HG03103 (cell line): Measurements from ENCODE around the gene GFRA1.

ENCODE experiments used
- ATAC-seq: cut with Tn5 transposase; IDR thresholded peaks from one replicate; pipeline ENCODE4 v1.9.1; 2021; ENCODE audit warnings: low read depth; ENCODE audit not compliant: unreplicated experiment

The GFRA1 gene

DNA sequence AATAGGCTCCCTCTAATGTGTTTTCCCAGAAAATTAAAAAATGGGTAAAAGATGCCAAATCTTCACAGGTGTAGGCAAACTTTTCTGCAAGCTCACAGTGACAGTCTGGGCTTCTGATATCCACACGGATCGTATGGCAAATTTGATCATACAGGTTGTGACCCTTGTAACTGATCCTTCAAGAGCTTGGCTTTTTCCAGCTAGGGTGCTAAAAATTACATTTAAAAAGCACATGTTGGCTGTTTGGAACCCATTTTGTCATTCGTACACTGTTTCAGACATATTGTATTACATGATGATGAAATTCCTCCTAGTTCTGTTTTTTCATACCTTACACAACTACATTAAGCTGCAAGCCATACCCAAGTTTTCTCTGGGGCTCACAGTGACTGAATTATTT is 138.7 kb downstream of the GFRA1 start:
- no peak for ATAC-seq

DNA sequence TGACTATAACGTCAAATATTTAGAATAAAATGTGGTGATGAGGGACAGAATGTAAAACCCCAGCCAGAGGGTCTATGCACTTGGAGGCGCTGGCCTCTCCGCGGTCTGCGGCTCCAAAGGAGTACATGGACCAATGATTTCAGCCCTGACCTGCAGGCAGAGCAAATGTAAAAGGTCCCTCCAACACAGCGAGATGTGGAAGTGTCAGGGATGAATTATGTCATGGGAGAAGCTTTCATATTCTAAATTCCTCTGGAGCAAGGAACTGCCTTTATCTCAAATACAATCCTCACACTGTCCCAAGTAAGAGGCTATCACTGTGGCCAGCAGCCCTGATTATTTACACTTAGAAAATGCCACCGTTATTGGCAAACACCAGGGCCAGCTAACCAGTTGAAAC is 139.4 kb downstream of the GFRA1 start:
- ATAC-seq, result no peak

DNA sequence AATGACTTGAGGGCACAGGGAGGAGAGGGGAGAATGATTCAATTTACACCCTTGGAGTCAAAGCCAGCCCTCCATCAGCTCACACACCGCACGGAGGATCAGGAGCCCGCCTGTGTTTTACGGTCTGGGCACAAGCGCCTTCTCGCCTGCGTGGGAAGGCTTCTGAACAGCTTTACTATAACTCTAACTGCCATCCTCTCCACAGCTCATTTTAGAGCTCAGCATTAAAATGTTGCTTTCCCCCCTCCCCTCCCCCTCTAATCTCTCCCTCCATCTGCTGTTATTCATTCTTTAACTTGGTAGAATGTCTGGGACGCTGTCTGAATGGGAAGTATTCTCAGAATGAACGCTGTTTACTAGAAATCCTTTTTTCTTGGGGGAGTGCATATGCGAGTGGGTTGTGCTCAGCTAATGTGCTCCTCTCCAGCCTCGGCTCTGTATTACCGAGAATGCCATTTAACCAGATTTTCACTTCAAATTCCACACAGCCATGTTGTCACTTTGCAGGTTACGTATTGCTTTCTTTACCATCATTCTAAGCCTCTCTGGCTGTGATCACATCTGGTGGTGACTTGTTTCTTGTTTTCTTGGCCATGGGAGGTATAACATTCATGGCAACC is 140.1 kb downstream of the GFRA1 start:
- ATAC-seq, result no peak

DNA sequence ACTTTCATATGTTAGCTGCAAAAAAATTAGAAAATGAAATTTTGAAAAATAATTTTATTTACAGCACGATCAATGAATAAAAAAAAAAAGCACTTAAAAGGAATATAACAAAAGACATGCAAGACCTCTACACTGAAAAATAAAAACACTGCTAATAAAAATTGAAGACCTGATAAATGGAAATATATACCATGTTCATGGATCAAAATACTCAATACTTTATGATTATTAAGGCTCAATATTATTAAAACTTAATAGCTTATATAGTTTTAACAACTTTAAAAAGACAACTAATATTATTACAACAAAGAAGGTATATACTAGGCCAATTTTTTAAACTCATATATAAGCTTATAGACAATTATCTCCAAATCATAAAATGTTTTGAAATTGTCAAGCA is 143.0 kb downstream of the GFRA1 start:
- no peak for ATAC-seq

DNA sequence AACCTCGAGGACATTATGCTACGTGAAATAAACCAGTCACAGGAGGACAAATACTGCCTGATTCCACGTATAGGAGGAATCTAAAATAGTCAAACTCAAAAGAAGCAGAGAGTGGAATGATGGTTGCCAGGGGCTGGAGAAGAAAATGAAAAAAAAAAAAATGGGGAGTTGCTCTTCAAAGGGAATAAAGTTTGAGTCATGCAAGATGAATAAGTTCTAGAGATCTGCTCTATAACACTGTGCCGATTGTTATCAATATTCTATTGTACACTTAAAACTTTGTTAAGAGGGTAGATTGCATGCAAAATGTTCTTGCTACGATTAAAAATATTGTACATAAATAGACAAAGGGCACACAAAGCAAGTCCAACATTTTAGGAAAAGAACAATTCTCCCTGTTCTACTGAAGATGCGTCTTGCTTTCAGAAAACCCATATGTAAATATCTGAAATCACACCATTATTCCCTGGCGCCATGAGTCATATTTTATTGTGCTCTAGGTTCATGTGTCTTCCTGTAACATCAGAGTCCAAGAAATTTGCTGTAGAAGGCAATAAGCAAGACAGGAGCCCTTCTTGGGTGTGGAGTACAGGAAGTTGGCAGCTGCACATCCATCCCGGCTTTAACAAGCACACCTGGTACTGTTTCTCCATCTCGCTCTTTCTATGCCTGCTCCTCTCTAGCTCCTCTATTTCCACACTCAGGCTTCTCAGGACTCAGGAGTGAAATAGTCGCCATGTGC is 145.9 kb downstream of the GFRA1 start:
- no peak for ATAC-seq

DNA sequence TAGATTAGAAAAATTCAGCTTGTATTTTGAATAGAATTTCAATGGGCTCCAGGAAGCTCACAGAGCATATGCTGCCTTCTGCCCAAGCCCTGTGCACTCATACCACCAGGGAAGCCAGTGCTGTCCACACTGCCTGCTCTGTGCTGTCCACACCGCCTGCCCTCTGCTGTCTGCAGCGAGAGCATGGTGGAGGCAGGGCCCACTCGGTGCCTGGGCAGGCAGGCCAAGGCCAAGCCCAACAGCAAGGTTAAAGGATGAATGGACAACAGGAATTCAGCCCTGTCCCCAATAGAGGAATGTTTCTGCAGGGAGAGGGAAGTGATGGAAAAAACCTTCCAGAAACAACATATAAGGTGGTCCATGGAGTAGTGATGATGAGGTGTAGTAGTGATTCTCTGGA is 146.8 kb downstream of the GFRA1 start:
- ATAC-seq, result no peak

DNA sequence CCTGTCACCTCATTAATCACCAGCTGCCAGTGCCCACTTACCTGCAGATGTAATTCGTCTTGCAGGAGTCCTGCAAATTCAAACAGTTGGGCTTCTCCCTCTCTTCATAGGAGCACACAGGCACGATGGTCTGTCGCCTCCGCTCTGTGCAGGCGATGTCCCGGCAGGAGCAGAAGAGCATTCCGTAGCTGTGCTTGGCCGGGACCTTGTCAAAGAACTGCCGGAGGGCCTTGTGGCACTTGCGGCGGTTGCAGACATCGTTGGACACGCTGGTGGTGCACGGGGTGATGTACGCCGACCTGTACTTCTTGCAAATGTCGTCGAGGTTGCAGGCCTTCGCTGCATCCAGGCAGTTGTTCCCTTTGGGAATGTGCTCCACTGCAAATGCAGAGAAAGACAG is 147.8 kb downstream of the GFRA1 start:
- ATAC-seq, result no peak

DNA sequence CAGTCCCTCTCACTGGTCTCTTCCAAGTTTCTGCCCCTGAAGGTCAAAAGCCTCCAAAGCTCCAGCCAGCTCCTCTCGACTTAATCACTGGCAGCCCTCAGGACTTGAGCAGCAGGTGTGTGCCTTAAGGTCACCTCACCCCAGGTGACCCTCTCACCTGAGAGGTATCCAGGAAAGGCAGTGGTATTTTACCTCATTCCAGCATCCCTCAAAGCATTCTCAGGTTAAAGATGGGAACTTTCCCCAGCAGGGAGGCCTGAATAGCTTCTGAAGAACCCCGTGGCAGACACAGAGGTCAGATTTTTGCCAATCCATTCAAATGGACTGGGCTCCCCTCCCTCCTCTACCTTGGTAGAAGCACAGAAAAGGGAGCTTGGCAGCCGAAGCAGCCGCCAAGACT is 148.2 kb downstream of the GFRA1 start:
- no peak for ATAC-seq

DNA sequence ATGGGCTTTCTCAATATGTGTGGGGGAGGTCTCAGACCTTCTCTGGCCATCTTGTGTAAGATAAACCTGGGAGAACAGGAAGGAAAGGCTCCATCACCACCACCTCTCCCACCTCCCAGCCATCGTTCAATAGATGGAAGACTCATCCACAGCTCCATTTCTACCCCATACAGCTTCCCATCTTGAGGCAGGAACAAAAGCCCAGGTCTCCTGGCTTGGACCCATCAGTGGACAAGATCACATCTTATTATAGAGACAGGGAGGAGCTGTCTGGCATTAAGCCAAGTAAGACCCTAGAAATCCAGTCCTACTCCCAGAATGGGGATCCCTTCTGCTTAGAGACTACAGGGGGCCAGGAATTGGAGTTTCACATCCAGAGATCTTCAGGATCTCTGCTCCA is 150.3 kb downstream of the GFRA1 start:
- no peak for ATAC-seq

DNA sequence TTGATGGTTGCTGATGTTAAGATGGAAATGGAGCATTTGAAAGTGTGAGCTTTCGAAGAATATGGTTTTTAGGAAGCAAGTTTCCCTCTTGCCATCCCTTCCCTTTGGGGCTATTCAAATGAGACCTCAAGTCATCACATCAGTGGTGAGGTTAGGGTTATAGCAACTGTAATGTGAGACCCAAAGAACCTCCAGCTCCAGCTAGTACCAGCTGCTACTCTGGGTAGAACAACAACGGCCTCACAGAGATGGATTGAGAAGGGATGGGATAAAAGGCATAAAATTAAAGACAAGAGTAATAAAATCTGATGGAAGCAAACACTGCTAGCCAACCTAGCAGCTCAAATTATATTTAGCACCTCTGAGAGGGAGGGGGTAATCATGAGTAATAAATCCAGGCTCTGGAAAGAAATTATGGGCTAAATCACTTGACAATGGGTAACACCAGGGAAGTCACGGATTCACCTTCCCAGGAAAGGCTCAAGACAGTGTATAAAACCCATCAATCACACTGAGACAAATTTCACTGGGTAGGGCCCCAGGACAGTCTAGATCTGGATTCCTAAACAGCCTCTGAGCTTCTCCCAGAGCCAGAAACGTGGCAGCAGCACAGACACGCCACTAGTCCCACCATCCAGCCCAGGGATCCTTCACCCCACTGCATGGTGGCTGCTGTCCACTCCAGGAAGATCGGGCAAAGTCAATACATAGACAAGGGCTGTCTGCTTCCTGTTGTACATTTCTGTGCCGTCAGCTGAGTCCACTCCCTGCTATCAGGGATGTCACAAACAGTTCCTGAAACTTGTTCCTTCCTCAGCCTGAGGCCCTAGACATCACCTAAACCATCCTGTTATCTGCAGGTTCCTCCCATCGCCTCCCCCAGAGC is 151.1 kb downstream of the GFRA1 start:
- no peak for ATAC-seq

DNA sequence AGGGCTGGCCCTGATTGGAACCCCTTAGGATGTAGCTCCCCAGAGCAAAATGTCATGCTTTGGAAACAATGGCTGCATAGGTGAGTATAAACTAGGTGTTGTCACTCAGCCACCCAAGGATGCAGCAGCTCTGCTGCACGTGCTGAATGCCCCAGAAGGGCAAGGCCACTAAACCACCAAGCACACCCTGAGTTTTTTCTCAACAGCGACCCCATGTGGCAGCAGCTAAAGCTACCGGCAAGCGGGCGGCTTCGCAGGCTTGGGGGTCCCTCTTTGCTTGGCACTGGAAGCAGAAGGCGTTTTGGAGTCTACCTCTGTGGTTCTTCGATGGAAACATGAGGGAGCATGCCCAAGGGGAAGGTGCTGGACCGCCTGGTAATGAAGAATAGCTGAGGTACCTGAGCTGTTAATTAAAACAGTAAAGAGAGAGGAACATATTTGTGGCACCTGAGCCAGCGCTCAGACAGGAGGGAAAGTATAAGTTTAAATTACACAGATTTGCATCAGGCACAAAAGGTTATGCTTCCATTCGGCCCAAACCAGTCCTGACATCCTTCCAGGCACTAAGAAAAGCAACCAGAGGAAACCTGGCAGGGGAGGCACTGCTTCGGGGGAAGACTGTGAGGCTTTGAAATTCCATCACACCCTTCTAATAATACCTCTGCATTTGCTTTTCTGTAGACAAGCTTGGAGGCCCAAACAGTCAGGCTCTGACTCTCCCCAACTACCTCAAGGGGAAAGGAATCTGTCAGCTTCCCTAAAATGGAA is 152.1 kb downstream of the GFRA1 start:
- ATAC-seq, result no peak

DNA sequence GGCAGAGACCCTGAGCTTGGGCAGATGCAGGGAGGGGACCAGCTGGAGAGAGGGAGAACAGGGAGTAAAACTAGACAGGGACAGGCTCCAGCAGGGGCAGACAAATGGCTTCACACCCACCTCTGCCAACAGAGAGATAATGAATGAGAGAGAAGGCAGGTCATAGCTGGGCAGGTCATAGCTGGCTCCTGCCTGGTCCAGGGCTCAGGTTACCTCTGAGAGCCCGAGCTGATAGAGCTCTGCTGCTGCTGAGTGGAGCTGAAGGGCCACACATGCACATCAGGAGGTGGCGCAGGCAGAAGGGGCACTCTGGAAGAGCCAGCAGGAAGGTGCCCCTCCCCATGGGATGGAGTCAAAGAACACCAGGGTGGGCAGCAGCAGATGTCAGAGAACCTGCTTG is 154.2 kb downstream of the GFRA1 start:
- no peak for ATAC-seq

DNA sequence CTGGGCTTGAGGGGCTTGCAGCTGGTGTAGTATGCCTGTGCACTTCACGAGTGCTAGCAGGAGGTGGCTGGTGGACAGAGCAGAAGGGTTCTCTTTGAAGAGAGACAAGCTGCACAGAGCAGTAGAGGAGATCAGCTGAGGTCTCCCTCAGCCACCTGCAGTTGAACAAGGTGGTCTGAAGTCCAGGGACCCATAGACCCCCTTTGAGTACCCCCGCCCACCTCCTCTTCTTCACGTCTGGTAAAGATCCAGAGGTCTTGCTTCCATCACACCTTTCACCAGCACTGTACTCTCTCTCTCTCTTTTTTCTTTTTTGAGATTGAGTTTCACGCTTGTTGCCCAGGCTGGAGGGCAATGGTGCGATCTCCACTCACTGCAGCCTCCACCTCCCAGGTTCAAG is 157.2 kb downstream of the GFRA1 start:
- no peak for ATAC-seq

DNA sequence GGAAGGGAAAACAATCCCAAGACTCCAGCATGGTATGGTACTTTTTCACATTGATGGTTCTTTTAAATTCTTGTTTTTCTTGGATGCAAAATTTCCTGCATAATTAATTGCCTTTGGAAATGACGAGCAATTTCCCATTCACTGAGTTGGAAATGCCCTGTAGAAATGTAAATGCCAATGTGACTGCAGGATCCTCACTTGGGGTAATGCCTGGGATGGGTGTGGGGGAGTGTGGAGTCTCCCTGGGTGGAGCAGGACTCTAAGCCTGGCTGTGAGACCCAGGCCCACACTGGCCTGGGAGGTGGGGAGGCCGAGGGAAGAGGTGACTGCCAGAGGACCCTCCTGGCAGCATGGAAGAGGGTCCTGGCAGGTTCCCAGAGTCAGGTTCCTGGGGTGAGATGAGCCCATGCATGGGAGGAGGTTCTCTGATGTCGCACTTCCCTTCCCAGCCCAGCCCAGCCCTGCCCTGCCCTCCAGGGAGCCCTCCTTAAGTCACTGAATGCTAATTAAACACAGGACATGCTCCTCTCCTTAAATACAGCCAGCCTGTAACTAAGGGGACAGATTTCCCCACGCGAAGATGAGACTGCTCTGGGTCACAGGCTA is 157.9 kb downstream of the GFRA1 start:
- no peak for ATAC-seq

DNA sequence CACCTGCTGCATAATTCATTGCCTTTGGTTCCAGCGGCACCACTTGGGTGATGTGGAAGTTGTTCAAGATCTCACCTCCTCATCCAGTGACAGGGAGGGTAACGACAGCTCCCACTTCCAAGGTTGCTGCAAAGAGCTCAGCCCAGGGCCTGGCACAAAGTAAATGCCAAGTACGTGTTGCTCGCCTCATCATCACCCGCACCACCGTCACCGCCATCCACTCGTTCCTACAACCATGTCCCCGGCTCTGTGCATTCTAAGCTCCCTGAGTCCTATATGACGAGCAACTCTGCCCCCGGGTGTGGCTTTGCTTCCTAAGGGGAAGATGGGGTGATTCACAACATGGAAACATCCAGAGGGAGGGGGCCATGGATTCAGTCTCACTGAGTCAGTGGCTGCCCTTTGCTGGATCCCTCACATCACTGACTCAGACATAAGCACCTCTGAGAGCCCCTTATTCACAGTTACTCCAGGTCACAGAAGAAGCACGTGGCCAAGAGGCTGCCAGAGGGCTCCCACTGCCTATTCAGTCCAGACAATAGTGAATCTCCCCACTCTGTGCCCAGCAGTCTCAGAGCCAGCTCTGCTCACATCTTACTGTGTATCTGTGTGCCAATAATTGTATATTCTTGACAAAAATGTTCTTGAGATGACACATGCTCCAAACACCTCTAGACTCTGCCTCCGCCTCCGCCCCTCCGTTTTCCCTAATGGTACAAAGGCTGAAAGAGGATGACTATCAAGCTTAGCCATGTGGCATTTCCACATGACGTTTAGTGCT is 159.1 kb downstream of the GFRA1 start:
- ATAC-seq, result no peak

DNA sequence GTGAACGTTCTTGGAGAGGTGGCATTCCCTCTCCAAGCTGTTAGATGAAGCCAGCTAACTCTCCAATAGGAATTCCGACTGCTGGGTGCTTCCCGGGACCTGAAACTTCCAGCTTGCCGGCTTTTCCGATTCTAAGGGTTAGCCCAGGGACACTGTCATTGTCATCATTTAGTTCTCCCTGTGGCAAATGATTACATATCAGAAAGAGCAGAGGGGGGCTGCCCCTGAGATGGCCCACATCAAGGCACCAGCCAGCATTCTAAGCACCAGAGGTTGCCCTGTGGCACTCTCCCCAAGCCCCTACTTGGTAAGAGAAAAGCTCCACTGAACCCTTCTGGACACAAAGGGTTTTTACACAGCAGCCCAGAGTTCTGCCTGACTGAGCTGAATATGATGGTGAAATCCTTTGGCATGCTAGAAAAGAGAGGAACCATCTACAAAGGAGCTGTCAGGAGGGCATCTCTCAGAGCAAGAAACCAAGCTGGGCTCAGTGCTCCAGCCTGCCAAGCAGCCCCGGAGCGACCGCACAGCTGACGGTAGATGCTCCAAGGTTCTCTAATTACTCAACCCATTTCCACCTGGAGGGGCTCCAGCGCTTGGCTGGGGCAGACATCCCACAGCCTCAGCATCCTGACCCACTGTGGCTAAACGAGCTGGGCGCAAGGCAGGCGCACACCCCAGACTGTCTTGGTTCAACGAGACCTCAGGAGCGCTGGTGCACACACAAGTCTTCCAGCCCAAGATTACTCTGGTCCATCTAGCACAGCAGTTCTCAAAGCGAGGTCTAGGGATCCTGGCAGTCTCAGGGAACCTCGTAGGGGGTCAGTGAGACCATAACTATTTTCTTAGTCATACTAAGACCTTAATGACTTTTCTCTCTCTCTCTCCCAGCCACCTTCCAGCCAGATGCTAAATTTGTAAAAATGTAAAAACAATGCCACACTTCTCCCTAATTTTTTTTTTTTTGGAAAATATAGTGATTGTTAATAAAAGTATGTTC is 160.5 kb downstream of the GFRA1 start:
- ATAC-seq, result no peak

DNA sequence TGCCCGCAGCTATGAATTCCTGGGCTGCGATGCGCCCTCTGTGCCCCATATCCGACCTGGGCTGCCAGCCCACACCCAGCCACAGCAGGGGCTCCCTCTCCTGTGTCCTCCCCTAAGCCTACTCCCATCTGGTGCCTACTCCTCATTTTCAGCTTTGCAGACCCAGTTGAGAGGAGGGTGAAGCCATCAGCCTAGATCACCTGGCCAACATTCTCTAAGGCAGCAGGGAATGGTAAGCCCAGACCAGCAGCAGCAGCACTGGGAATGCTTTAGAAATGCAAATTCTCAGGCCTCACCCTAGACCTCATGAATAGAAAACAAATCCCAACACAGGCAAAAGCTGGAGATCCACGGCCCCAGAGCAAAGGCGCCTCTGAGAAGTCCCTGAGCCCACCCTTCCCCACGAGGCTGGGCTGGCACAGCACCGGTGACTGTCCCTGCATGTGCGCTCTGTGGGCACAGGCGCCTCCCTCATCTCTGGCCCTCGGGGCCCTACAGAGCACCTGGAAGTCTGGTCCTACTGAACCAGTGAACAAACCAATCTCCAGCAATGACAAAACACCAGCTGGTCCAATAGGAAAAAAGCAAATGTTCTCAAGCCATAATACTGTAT is 161.4 kb downstream of the GFRA1 start:
- ATAC-seq, result no peak

DNA sequence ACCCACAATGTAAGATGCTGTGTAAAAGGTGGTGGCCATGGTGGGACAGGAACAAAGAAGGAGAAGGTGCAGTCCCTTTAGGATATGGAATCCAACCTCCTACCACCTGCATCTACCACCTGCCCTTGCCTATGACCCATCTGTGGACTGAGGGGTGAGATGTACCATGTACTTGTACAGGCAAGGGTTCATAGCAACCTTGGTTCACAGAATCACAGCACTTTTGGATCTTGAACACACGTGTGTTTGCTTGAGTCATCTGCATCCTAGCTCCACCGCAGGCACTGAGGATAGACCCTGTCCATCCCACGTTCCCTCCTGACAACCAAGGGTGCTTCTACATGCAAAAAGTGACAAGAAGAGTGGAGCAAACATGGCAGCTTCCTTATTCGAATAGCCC is 162.3 kb downstream of the GFRA1 start:
- no peak for ATAC-seq
